Measurements from ENCODE around the gene TNFRSF12A. TPM values are rescaled to one million over a fixed set of nuclear protein-coding genes. Genes with fewer than 3 reads are reported as not detected.
A peak's percentile ranks its signal among the peaks of the same experiment; 100 is the strongest.

Gene TNFRSF12A
- total and polyA plus RNA-seq, 9 of the 15 experiments (the other 6 are each of a cell fraction or from before 2014, with no cell fraction given) = 0.41 to 61.8 (median 26.5) TPM

GRCh38 chr16:2980227-2981176, 39.7 kb upstream of the TNFRSF12A start, which contains the start of gene PKMYT1 (continued):
- TF ChIP-seq POLR2AphosphoS2 (IDR thresholded peaks at IDR 0.05; ENCODE audit: low read length) = no peak; the same call in 1 of the 2 replicates
- no peak for TF ChIP-seq ZBTB8A (IDR thresholded peaks at IDR 0.05; ENCODE audit: partially characterized antibody)
- no peak for TF ChIP-seq HDAC6 (IDR thresholded peaks at IDR 0.05; ENCODE audit: low read depth, low read length)
- peak; percentile 68; the same call in 1 of the 2 replicates for TF ChIP-seq ZNF740 (CRISPR knock-in tag; IDR thresholded peaks at IDR 0.05)
- TF ChIP-seq ZNF740 (tag; IDR thresholded peaks at IDR 0.05) = peak in 1 of 2 experiments; percentile 35; a peak in 1 of 4 replicates
- no peak for TF ChIP-seq MTF1 (CRISPR knock-in tag; IDR thresholded peaks at IDR 0.05; ENCODE audit: borderline replicate concordance)
- no peak for TF ChIP-seq SMARCB1 (IDR thresholded peaks at IDR 0.05; ENCODE audit: insufficient read length, low read depth)
- 0 out of 2 replicates have a peak, but pooled peaks have one; percentile 56 for TF ChIP-seq HNRNPL (IDR thresholded peaks at IDR 0.05; ENCODE audit: low read depth, low read length)
- 0 out of 2 replicates have a peak, but pooled peaks have one; percentile 13 for TF ChIP-seq PRMT5 (CRISPR knock-in tag; IDR thresholded peaks at IDR 0.05)
- peak in 1 of 3 experiments; percentile 43 for TF ChIP-seq YY1 (IDR thresholded peaks at IDR 0.05; ENCODE audit: borderline replicate concordance in 1 of 3, control insufficient read depth in 1 of 3, extremely low read depth in 1 of 3, insufficient read depth in 3 of 3, insufficient read length in 1 of 3, insufficient replicate concordance in 2 of 3, low read depth in 1 of 3, low read length in 2 of 3)
- TF ChIP-seq, protein P1, sequence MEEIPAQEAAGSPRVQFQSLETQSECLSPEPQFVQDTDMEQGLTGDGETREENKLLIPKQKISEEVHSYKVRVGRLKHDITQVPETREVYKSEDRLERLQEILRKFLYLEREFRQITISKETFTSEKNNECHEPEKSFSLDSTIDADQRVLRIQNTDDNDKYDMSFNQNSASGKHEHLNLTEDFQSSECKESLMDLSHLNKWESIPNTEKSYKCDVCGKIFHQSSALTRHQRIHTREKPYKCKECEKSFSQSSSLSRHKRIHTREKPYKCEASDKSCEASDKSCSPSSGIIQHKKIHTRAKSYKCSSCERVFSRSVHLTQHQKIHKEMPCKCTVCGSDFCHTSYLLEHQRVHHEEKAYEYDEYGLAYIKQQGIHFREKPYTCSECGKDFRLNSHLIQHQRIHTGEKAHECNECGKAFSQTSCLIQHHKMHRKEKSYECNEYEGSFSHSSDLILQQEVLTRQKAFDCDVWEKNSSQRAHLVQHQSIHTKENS (CRISPR knock-in tag; IDR thresholded peaks at IDR 0.05) = no peak
- TF ChIP-seq TEAD1 (CRISPR knock-in tag; IDR thresholded peaks at IDR 0.05) = 0 out of 4 replicates have a peak, but pooled peaks of 1 of the 2 experiments have one; percentile 50
- TF ChIP-seq MAX (CRISPR knock-in tag; IDR thresholded peaks at IDR 0.05) = peak; percentile 72
- TF ChIP-seq, protein P2, sequence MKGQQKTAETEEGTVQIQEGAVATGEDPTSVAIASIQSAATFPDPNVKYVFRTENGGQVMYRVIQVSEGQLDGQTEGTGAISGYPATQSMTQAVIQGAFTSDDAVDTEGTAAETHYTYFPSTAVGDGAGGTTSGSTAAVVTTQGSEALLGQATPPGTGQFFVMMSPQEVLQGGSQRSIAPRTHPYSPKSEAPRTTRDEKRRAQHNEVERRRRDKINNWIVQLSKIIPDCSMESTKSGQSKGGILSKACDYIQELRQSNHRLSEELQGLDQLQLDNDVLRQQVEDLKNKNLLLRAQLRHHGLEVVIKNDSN (CRISPR knock-in tag; IDR thresholded peaks at IDR 0.05) = peak; percentile 60
- TF ChIP-seq CBX1 (IDR thresholded peaks at IDR 0.05; ENCODE audit: low read depth) = peak; percentile 19; the same call in 1 of the 2 replicates
- no peak for TF ChIP-seq SIX5 (IDR thresholded peaks at IDR 0.05; ENCODE audit: borderline replicate concordance in 1 of 2, insufficient read depth in 1 of 2, low read depth in 1 of 2, low read length in 2 of 2)
- TF ChIP-seq PHTF2 (CRISPR knock-in tag; IDR thresholded peaks at IDR 0.05) = no peak
- TF ChIP-seq ATF3 (IDR thresholded peaks at IDR 0.05) = no peak
- TF ChIP-seq ATF3 (CRISPR knock-in tag; conservative IDR thresholded peaks at IDR 0.05) = 0 out of 2 replicates have a peak, but pooled peaks have one; percentile 12
- no peak; the same call in 1 of the 2 replicates for TF ChIP-seq KAT7 (CRISPR knock-in tag; IDR thresholded peaks at IDR 0.05; ENCODE audit: borderline replicate concordance)
- no peak for TF ChIP-seq ZNF77 (CRISPR knock-in tag; IDR thresholded peaks at IDR 0.05)

Data from K562 (cell line).